Large intestine (tissue), 3 donors: ENCODE measurements around the gene LGALS9B. TPM values are rescaled to one million over a fixed set of nuclear protein-coding genes. Genes with fewer than 3 reads are reported as not detected.
"Not testable (repeated sequence)": the region's sequence is repeated elsewhere in the genome, so short reads cannot be mapped to it uniquely, and the experiment has no call there.

Experiments used
- DNase-seq, 2 donors: peaks; one replicate each; pipeline versions ENCODE4 v3.0.0 to v3.0.0-alpha.2; 2013
- H3K27ac ChIP-seq: one replicate; pipeline ENCODE4 v1.5.1; 2013; ENCODE audit warnings: low read length
- H3K27me3 ChIP-seq: 2 replicates; pipeline ENCODE4 v1.6.1; 2013; ENCODE audit warnings: low read length; ENCODE audit not compliant: control insufficient read depth, insufficient read depth
- H3K36me3 ChIP-seq: 2 replicates; pipeline ENCODE4 v1.6.1; 2013; ENCODE audit warnings: low read length; ENCODE audit not compliant: control insufficient read depth, insufficient read depth
- H3K4me1 ChIP-seq: one replicate; pipeline ENCODE4 v1.6.1; 2013; ENCODE audit warnings: low read length; ENCODE audit not compliant: control insufficient read depth, insufficient read depth
- H3K4me3 ChIP-seq: one replicate; pipeline ENCODE4 v1.5.1; 2013; ENCODE audit warnings: low read length
- H3K9me3 ChIP-seq: one replicate; pipeline ENCODE4 v1.6.1; 2013; ENCODE audit warnings: mild to moderate bottlenecking, low read depth, low read length, moderate library complexity; ENCODE audit not compliant: control insufficient read depth
- WGBS: methylation state at CpG from one replicate; pipeline ENCODE4 v1.1.5; 2013; ENCODE audit warnings: low lambda C conversion rate; ENCODE audit not compliant: insufficient coverage; 5-methylcytosine and 5-hydroxymethylcytosine counted together
- polyA plus RNA-seq: library from polyadenylated mRNA; unstranded; fragments of 120-200 nt; gene quantifications from one replicate; pipeline ENCODE4 v1.2.1, GENCODE V29; 2013

The LGALS9B gene
- polyA plus RNA-seq, 1 donor = 0.54 TPM

DNA sequence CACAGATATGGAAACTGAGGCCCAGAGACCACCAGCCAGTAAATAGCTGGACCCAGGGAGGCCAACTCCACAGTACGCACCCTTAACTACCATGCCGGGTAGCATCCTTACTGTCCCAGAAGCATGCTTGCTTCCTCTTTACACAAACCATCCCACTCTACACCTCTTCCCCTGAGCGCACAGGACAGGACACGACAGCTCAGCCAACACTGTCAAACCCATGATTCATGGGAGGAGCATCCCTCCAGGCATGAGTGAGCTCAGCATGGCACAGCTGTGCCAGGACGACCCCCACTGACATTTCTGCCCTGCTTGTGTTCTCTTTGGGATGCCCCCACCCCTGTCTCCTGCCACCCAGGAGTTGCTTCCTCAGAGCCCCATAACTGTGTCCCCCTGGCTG lies 340 bp downstream of the LGALS9B start:
- H3K9me3 ChIP-seq, DNase-seq, H3K27ac ChIP-seq, H3K27me3 ChIP-seq, H3K4me1 ChIP-seq, H3K4me3 ChIP-seq, H3K36me3 ChIP-seq: not testable (repeated sequence)
- no CpG with 5 or more reads among the region's 5 CpGs for WGBS

DNA sequence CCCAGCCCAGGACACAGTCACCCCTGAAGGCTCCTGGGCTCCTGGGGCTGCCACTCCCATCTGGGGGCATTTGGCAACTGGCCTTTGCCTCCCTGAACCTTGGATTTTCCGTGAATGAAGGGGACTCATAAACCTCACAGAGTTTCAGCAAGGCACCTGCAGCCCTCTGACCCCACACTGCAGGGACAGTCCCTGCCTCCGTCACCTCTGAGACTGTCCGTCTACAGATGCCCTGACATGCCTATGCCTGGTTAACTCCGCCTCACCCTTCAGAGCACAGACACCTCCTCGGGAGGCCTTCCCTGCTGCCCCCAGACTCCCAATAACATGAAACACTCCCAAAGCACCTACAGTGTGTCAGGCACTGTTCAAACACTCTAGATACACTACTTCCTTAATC lies 786 bp downstream of the LGALS9B start:
- not testable (repeated sequence) for DNase-seq, H3K4me1 ChIP-seq, H3K27ac ChIP-seq, H3K9me3 ChIP-seq, H3K27me3 ChIP-seq, H3K36me3 ChIP-seq, H3K4me3 ChIP-seq
- WGBS = no CpG with 5 or more reads among the region's 5 CpGs

DNA sequence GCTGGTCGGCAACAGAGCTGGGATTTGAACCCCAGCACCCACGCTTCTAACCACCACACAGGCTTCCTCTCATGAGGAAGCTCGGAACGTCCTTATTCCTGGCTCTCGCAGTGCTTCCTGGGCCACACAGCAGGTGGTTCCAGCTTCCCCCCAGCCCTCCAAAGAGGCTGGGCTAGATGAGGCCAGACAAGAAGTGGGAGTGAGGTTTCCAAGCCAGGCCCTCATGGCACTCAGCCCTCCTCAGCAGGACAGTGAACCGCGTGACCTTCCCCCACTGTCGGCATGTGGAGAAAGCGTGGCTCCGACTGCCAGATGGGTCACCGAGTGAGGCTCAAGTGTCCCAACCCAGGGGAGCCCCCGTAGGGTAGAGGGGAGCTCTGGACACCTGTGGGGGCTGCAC lies 1.8 kb downstream of the LGALS9B start:
- no CpG with 5 or more reads among the region's 12 CpGs for WGBS

DNA sequence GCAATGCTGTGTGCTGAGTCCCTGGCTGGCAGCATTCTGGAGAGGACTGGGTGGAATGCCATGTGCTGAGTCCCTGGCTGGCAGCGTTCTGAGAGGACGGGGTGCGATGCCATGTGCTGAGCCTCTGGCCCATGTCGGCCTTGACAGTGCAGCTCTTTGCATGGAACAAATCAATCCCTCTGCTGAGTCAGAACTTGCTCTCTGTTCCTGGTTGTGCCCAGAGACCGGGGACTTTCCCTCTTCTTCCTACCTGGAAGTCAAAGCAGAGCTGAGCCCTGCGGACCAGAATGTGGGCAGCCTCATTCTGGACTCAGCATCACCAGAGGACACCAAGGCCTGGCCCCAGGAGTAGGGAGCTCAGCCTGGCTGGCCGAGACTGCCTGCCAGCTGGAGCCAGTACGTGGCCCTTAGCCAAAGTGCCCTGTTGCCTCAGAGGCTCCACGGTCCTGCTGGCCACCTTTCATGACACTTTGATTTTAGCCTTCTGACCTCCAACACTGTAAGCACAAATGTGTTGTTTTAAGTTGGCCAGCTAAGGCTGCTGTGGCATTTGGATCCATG lies 2.4 kb downstream of the LGALS9B start:
- H3K36me3 ChIP-seq, H3K27me3 ChIP-seq, DNase-seq, H3K9me3 ChIP-seq, H3K27ac ChIP-seq, H3K4me3 ChIP-seq, H3K4me1 ChIP-seq: not testable (repeated sequence)
- no CpG with 5 or more reads among the region's 9 CpGs for WGBS

More for the DNA sequence above, 1.8 kb downstream of the LGALS9B start:
- not testable (repeated sequence) for H3K36me3 ChIP-seq, H3K27ac ChIP-seq, H3K9me3 ChIP-seq, H3K4me1 ChIP-seq, H3K4me3 ChIP-seq, DNase-seq, H3K27me3 ChIP-seq

DNA sequence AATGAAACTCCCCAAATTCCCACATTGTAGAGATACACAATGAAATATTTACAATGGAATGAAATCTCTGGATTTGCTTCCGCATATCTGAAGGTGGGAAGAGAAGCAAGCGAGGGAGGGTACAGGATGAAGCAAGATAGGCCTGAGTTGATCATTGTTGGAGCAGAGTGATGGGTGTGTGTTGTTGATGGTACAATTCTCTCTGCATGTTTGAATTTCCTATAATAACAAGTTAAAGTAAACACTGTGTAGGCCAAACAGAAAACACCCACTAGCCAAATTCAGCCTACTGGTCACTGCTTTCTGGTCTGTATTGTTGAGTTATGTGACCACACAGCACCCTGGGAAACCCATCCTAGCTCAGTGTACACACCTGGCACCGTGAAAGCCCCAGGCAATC lies 5.2 kb downstream of the LGALS9B start:
- H3K4me1 ChIP-seq, DNase-seq: not testable (repeated sequence)

DNA sequence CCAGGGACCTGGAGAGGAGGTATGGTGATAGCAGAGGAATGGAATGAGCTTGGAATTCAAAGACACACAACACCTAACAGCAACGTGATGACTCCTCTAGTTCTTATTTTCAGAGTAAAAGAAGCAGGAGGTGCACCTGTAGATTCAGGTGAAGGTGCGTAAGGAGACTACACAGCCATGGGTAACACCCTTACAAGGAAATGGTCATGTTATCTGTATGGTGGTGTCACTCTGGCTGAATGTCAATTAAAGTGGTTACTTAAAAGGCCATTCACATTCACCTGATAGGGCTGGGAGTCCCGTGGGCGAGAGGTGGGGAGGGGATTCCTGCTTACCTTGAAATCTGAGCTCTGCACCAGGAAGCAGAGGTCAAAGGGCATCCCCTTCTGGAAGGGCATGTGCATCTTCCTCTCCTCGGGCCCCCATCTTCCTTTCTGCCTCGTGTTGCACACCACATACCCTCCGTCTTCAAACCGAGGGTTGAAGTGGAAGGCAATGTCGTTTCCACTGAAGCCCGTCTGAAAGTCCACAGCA lies 9.4 kb downstream of the LGALS9B start:
- not testable (repeated sequence) for H3K27me3 ChIP-seq, H3K36me3 ChIP-seq, H3K9me3 ChIP-seq, H3K27ac ChIP-seq, DNase-seq, H3K4me1 ChIP-seq, H3K4me3 ChIP-seq
- WGBS = no CpG with 5 or more reads among the region's 10 CpGs

More for the DNA sequence above, 5.2 kb downstream of the LGALS9B start:
- no CpG with 5 or more reads among the region's 3 CpGs for WGBS
- not testable (repeated sequence) for H3K27me3 ChIP-seq, H3K36me3 ChIP-seq, H3K9me3 ChIP-seq, H3K4me3 ChIP-seq, H3K27ac ChIP-seq

DNA sequence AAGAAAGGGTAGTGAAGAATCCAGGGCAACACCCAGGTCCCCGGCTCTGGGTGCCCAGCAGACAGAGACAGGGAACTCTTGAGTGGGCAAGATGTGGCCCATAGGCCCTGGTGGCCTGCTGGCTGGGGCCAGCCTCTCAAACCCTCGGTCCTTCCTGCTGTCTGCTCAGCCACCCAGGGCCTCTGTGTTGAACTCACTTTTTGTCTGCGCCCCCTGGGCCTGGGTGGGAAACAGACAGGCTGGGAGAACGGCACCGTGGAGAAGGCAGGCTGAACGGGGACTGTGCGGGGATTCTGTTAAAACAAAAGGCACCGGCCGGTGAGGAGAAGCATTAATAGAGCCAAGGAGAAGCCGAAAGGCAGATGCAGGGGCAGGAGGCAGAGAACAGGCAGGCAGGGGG lies 12.2 kb downstream of the LGALS9B start:
- not testable (repeated sequence) for H3K4me3 ChIP-seq, H3K27ac ChIP-seq, H3K9me3 ChIP-seq, DNase-seq, H3K36me3 ChIP-seq, H3K27me3 ChIP-seq, H3K4me1 ChIP-seq
- WGBS = no CpG with 5 or more reads among the region's 10 CpGs

DNA sequence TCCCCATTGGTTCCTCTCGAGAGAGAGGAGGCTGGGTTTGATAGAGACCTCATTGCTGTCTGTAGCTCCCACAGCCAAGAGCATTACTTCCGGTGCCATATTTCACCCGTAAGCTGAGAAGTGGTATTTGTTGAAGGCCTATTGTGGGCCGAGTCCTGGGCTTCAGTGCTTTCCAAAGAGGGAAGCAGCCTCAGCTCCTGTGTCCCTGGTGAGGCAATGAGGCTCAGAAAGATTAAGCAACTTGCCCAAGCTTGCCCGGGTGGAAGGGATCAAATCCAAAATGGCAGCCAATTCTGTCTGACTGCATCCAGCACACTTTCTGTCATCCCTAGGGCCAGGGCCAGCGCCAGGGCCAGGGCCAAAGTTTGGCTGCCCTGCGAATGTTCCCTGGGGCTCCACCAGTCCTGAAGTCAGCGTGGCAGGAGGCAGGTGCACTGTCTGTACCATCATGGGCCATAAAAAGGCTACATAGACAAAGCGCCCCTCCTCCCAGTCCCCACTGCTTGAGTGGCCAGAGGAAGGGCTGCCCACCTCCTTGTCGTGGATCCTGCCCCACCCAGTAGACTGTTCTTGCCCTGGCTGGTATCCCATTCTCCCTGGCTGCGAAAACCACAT lies 13.4 kb downstream of the LGALS9B start:
- not testable (repeated sequence) for H3K4me1 ChIP-seq, H3K36me3 ChIP-seq, H3K27me3 ChIP-seq, H3K9me3 ChIP-seq, H3K27ac ChIP-seq, H3K4me3 ChIP-seq, DNase-seq
- WGBS = no CpG with 5 or more reads among the region's 11 CpGs

DNA sequence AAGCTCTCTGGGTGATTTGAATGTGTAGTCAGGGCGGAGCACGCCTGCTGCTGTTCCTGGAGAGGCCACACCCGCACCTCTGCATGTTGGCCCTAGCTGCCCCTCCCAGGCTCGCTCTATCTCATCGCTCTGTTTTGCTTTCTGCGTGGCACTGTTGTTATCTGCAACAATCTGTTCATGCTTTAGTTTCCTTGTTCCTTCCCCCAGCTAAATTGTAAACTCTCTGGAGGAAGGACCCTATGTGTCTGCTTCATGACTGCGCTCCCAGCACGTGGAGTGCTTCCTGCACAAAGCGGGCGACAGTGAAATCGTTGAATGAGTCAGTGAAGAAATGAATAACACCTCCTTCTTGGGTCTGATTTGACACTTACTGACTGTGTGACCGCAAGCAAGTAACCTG lies 16.5 kb downstream of the LGALS9B start:
- peak in 1 of 2 donors; percentile 29 for DNase-seq
- H3K9me3 ChIP-seq, H3K27me3 ChIP-seq, H3K27ac ChIP-seq, H3K36me3 ChIP-seq, H3K4me3 ChIP-seq, H3K4me1 ChIP-seq: not testable (repeated sequence)
- no CpG with 5 or more reads among the region's 12 CpGs for WGBS

DNA sequence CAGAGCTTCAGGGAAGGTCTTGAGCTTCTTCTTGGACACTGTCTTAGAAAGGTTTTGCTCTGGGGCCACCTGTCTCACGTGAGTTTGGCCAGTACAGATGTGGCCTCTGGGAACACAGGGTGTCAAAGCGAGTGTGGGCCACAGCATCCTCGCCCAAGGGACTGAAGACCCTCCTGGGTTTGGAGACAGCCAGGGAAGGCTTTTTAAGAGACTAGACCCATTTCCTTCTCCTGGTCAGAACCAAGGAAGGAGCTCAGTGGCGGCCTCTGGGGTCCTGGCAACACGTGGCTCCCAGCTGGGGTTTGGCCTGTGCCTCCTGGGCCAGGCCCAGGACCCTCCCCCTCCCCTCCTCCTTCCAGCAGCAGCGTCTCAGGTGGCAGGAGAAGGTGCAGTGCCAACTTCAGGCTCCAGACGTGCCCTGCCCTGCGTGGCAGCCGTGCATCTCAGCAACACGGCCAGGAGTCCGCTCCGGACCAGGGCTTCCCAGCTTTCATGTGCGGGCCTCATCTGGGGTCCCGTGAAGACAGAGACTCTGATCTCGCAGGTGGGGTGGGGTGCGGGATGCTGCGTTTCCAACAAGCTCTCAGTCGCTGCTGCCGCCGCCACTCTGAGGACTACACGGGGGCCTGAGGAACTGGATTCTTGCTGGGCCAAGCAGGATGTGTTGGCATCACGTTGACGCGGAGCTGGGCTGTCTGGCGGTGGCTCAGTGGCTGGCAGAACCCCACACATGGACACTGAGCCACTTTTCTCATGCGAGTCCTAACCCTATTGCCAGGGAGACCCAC lies 19.6 kb downstream of the LGALS9B start:
- not testable (repeated sequence) for H3K4me1 ChIP-seq, DNase-seq, H3K27me3 ChIP-seq, H3K36me3 ChIP-seq, H3K9me3 ChIP-seq, H3K4me3 ChIP-seq, H3K27ac ChIP-seq
- WGBS = no CpG with 5 or more reads among the region's 26 CpGs
